Stimulated activated CD8-positive, alpha-beta memory T cell treated with anti-CD3 and anti-CD28 coated beads, Interleukin-2, amount 100 ng/mL, for 1 hour (primary cell): Measurements from ENCODE around the gene PPIB.
"Not testable (repeated sequence)": the region's sequence is repeated elsewhere in the genome, so short reads cannot be mapped to it uniquely, and the experiment has no call there.

ENCODE experiments used
- DNase-seq, 2 donors: peaks; one replicate each; pipeline ENCODE4 v3.0.0-alpha.2; 2020; ENCODE audit warnings: low read depth in 2 of 2

PPIB gene

DNA sequence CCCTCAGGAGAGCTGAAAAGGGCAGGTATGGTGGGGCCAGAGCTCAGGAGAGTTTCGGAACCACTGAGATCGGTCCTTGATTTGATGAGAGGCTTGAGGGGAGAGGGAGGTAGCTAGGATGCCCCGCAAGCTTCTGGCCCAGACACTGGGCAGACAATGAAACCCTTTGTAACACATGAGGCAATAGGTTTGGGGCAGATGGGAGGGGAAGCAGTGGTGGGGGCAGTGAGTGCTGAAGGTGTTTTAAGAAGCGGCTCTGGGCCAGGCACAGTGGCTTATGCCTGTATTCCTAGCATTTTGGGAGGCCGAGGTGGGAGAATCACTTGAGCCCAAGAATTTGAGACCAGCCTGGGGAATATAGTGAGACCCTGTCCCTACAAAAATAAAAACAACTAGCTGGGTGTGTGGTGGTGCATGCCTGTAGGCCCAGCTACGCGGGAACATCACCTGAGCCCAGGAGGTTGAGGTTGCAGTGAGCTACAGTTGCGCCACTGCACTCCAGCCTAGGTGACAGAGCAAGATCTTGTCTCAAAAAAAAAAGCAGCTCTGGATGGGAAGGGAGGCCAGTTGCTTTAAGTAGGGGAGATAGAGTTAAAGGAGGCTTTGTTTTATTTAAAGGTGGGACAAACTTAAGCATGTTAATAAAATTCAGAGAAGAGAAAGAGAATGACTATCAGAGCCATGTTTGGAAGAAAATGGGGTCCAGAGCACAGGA is 20.9 kb downstream of the PPIB start:
- no peak for DNase-seq

DNA sequence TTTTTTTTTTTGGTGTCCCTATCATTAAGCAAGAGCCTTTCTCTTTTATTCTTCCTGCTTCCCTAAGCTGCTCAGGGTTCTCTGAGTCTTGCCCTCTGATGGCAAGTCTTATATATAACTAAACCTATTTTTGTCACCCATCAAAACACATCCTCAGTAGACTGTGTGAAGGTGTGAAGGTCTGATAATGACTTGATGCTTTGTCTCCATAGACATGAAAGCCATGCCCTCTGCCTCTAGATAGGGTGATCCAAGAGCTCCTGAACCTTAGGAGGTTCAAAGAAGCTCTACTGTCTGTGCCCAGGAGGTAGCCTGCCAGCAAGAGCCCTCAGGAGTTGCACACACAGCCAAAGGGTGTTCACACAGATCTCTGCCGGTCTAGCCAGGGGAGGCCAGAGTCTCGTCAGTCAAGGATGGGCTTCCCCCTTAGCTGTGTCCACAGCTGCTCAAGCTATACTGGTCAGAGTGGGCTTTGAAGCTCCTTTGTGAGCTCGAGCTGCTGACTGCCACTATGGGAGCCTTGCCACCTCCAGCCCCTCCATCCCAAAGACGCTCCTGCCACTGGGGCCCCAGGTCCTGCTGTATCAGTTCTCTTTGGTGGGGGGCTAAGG is 24.4 kb downstream of the PPIB start:
- DNase-seq = no peak

DNA sequence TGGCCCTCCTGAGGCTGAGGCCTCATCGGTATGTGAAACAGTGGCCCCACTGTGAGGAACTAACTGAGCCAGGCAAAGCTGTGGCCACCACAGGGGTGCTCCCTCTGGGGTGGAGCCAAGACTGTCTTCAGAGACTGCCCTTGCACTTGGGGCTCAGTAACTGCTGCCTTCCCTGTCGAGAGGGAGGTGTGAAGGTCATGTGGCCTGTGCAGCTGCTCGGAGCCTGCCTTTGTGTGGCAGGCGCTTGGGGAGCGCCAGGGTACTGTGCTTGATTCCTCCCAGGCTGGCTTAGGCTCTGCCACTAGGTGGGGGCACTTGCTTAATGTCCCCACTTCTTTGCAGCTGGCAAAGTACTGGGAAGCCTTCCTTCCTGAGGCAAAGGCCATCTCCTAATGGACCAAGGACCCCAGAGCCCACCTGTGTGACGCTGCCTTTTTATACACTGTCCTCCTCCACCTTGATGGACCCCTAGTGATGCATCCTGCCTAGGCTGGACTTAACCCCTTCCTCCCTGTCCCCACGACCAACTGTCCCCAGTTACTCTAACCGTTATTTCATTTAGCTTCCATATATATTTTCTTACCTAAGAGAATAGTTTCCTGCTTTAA is 25.5 kb downstream of the PPIB start:
- no peak for DNase-seq

DNA sequence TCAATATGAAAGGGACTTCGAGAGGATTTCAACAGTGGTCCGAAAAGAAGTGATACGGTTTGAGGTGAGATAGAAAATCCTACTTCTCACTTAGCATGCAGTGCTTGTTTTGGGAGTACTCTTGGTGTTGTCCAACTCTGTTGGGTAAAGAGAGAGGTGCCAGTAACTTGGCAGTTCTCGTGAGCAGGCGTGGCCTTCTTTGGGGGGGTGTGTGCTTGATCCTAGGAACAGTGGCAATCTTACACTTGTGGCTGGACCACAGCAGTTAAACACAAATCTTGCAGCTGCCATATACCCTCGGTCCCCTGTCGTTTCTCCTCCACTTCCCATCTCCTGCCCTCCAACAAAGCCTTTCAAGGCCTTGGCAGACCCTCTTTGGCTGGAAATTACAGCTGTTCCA is 26.5 kb downstream of the PPIB start:
- no peak for DNase-seq

DNA sequence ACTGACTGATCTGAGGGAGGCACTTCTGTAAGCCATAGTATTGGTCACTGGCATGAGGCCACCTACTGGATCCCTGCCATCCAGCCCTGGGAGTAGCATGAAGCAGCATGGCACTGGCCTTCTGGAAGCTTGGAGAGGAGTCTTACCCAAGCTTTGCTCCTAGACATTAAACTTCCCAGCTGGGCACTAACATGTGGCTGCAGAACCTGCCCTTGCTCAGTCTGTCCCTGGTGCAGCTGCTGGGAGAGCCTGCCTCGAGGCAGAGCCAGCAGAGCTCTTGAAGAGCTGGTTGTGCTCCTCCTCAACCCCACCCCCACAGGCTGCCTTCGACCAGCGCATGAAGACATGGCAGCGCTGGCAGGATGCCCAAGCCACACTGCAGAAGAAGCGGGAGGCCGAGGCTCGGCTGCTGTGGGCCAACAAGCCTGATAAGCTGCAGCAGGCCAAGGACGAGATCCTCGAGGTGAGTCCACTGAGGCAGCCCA is 28.4 kb downstream of the PPIB start:
- no peak for DNase-seq

DNA sequence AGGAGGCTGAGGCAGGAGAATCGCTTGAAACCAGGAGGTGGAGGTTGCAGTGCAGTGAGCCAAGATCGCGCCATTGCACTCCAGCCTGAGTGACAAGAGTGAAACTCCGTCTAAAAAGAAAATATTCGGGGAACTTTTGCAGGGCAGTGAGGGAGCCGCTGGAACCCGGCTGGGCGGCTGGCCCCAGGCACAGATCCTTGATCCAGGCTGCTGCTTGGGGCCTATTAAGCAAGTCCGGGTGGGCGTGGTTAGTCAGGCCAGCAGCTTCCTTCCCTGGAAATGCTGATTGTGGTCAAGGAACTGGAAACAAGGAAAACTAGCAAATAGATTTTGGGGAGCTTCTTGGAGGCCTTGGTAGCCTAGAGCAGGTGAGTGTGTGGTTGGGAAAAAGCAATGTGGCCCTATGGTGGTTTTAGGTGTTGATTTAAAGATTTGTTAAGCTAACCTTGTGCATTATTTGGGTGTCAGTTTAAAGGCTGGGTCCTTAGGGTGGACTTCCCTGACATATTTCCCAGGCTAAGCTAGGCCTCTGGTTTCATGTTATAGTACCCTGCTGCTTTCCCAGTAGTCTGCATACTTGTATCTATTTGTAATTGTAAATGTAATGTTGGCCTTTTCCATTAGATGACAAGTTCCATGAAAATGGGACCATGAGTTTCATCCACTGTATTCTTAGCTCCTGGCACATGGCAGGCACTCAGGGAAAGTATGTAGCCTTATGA is 29.0 kb downstream of the PPIB start:
- no peak for DNase-seq

DNA sequence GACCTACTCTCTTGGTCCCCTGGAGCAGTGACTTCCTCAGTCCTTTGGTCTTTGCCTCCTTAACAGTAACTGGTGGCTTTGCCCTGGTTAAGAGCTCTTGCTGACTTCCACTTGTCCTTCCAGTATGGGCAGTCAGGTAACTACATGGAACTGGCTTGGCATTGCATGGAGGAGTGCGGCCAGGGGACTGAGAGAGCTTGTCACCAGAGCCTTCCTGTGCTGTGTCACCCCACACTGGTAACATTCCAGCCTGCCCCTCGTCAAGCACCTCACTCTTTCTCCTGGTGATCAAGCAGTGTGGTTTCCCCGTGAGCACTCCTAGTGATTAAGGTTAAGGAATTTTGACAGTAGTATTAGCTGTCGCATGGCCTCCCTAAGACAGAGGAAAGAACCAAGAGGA is 30.6 kb downstream of the PPIB start:
- no peak for DNase-seq

DNA sequence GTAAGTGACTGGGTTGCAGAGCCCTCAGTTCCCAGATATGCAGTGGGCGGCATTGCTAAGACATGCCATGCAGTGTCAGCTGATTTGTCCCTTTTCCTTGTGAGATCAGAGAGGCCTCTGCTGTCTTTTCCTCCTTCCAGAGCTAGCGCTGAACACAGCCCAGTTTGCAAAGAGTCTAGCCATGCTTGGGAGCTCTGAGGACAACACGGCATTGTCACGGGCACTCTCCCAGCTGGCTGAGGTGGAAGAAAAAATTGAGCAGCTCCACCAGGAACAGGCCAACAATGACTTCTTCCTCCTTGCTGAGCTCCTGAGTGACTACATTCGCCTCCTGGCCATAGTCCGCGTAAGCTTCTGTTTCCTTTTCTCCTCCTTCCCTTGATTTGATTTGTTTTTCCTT is 31.3 kb downstream of the PPIB start:
- DNase-seq = no peak

DNA sequence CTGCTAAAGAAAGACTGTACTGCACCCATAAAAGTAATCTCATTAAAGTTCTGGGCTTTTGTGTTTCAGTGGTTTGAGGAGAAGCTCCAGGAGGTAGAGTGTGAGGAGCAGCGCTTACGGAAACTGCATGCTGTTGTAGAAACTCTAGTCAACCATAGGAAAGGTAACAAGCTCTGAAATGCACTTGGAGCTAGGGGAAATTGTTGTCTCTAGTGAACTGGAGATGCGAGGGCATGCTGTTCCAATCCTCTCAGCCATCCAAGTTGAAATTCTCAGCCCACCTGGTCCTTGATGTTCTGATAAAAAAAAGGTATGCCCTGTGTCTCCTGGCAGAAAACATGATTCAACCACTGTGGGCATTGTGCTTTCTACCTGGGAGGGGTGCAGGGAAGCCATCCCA is 32.7 kb downstream of the PPIB start:
- no peak for DNase-seq

DNA sequence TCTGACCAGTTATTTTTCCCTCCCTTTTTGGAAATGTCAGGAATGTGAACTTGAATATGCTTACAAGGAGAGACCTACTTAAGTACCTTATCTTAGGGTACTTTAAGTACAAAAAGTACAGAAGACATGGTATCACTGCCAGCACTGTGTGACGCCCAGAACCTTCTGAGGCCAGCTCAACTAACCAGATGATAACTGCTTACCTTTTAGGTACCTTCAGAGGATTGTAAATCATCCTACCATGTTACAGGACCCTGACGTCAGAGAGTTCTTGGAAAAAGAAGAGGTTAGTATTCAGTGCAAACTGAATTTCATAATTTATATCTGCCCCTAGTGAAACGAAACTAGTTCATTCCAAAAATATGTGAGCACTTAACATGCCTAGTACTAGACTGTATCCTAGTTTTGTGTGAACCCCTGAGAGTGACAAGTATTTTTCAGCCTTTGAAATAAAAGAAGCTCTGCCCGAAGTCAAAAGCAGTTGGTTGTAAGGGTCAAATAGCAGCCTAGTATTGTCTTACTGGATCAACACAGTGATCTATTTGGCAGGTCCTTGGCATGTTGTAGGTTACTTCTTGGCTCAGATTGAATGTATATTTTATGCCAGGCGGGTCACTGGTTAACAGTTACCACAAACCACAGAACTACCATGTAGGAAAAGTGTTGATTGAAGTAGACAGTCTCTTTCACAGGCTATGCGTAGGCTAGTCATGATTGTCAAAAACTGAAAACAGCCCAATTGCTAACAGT is 35.1 kb downstream of the PPIB start:
- no peak for DNase-seq

DNA sequence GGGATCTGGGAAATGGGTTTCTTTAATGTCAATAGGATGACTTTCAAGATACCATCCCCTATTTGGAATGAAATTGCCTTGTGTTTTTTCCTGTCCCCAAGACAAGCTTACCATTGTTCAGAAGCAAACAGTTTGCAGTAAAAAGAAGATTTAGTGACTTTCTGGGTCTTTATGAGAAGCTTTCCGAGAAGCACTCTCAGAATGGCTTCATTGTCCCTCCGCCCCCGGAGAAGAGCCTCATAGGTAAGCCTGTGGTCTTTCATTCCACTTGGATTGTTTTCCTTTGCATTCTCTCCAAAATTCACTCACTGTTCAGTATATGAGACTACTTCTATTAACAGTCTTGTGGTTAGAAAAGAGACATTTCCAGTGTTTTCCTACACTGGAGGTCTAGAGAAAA is 36.8 kb downstream of the PPIB start:
- no peak for DNase-seq

DNA sequence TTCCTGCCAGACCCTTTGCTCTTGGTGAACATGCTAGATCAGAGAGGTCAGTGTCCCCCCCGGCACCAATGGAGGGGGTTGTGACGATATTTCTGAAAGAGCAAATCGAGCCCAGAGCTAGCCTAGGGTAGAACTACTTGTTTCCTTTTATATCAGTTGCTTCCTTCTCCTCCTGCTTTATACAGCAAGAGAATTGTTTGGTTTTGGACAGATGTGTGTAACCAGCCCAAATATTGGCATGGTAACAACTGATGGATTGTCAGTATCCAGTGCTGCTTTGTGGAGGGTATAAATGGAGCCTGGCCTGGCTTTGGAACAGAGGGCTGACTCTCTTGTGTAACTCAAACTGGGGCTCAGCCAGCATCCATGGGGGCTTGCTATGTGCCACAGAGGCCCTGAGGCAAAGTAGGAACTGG is 39.9 kb downstream of the PPIB start:
- no peak for DNase-seq

DNA sequence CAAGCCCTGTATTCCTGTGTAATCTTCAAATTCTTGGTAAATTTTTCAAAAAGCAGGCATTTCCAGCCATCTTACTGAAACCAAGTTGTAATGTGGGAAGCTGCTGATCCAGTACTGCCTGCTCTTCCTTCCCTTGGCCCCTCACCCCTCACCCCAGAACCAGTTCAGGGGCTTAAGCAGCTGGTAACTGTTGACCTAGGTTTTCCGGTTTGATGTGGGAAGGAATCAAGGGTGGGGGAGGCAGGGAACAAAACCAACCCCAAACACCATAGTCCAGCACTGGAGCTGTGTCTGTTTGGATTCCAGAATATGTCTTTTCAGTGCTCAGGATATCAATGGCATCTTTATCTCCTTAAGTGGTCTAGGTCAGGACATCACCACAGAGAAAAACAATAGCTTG is 40.4 kb downstream of the PPIB start:
- DNase-seq = no peak

DNA sequence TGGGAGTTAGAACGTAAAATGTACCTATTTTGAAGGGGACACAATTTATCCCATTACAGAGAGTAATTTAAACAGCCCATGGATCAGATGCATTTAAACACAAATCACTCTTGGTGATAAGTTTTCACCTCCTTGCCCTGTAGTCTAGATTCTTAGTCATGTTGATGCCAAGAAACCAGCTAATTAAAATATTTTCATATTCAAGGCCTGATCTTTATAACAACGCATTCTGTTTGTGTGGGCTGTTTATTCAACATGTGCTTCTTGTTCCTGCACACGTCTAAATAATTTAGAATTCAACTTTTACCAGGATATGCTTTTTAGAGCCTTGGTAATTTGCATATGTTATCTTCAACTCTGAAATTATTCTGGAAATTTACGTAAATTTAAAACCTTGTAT is 41.2 kb downstream of the PPIB start:
- DNase-seq = no peak

DNA sequence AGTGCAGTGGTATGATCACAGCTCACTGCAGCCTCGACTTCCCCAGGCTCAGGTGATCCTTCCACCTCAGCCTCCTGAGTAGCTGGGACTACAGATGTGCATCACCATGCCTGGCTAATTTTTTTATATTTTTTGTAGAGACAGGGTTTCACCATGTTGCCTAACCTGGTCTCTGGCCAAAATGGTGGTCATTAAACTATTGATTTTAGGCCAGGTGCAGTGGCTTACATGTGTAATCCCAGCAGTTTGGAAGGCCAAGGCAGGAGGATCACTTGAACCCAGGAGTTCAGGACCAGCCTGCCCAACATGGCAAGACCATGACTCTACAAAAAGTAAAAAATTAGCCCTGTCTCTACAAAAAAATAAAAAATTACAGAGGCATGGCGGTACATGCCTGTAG is 42.5 kb downstream of the PPIB start:
- not testable (repeated sequence) for DNase-seq

DNA sequence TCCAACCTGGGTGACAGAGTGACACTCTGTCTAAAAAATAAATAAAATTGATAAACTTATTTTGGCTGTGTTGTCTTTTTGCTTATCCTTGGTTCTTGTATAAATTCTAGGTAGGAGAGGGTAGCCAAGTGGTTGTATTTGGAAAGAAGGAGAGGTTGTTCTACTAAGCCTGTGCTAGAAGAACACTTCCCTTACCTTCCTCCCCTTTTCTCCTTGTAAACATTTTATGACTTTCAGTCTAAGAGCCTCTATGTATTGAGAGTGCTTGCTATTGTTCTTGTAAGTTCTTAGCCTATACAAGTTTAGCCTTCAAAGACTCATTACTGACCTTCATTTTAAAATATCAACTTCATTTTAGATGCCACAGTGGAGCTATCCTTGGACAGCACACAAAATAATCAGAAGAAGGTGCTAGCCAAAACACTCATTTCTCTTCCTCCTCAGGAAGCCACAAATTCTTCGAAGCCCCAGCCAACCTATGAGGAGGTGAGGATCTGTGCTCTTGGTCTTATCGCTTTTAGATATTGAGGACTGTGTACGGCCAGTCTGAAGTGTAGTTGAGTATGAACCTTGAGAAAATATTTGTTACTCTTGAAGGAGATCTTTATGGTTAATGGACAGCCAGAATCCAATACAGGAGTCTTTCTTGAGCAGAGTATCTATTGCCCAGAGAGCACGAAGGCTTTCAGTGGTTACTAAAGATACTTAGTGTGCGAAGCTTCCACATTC is 44.9 kb downstream of the PPIB start:
- DNase-seq = no peak

DNA sequence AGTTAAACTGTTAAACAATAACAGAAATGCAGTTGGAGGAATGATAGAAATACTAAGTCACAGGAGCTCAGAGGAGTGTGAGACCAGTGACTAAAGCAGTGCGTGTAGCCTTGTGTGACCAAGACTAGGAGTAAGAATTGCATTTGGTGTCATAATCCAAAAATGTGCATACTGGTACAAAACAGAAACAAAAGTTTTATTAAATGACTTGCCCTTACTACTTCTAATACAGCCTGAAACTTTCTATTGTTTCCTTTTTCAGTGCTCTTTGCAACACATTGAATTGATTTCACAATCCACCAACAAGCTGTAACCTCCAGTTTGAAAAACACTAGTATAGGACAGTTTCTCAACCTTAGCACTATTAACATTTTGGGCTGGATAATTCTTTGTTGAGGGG is 49.9 kb downstream of the PPIB start:
- DNase-seq = no peak

DNA sequence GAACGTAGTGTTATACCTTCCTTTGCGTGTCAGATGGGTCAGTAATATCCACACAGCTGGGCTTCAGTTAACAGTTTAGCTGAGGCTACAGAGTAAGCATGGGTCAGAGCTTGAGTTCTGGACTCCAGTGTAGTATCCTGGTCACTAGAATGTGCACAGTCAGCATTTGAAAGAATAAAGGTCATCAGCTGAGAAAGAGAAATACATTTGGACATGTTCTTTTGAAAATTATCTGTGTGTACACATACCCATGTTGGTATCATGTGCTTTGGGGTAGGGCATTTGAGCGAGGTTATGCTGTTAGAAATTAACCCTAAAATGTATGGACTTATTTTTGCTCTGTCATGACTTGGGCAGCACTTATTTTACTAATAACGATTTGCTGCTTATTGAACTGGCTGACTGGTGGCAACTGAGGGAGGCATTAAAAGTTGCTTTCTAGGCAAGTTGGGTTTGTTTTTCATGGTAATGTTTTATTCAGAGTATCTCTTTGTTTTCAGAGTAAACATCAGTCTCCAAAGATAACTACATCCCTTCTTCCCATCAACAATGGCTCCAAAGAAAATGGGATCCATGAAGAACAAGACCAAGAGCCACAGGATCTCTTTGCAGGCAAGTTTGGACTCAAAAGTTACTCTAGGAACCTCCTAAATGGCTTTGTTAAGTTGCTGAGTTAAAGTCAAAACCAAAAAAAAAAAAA is 50.6 kb downstream of the PPIB start:
- no peak for DNase-seq

DNA sequence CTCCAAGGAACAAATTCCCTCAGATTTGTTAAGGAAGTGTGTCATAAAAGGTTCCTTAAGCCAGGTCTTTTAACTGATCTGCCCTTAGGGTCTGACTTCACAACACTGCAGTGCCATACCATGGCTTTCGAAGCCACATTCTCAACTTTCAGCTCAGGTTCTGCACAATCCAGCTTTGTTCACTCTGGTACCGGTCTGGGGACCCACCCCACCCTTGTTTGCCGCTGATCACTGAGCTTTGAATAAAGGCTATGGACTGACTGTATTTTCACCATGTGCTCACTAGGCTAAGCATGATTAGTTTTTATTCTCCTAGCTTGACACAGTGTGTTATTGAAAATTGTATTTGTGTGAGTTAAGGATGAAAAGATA is 51.2 kb downstream of the PPIB start:
- no peak for DNase-seq

DNA sequence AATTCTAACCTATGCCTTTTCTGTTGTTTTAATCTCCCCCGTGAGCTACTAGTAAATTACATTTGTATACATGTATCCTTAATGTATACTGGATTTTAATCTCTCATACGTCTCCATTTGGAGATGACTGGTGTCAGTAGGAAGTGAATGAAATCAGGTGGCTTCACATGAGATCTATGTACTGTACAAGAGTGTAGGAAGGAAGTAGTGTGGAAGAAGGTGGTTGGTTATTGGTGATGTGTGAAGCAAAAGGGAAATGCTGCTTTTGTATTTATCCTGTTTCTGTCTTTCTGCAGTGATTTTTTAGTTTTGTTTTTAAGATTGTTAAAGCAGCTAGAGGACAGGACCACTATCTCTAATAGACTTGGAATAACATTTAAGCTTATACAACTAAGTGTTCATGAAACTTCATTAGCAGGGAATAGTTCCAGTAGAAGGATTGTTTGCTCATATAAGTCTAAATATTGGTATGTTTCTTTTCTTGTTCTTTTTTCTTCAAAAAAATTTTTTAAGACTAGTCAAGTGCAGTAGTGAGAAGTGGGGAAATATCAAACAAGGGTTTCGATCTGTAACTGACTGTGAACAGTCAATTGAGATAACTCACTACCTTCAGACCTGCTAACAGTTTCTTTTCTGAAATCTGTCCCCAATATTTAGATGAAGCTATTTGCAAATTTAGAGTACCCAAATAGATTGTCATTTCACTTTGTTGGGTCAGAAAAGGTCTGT is 51.7 kb downstream of the PPIB start:
- DNase-seq = no peak
